ENCODE data around the gene CASP10.

CASP10 gene

GRCh38 chr2:201228912-201229290 is 46.0 kb downstream of the CASP10 start:
- no peak for TF ChIP-seq CTCF (IDR thresholded peaks at IDR 0.05)
- H3K9me3 ChIP-seq = no peaks in the 10 kb centered on the region
- peaks cover 28 to 29% of the 10 kb centered on the region in 2 experiments for H3K4me1 ChIP-seq (ENCODE audit: control insufficient read depth in 1 of 2, insufficient read depth in 1 of 2, low read depth in 1 of 2, low read length in 1 of 2)
- H3K36me3 ChIP-seq = no peaks in the 10 kb centered on the region
- H3K27ac ChIP-seq = no peak overlapping the region
- H3K27me3 ChIP-seq = no peaks in the 10 kb centered on the region
- H3K4me3 ChIP-seq (ENCODE audit: low read depth in 1 of 2, low read length in 1 of 2) = no peak overlapping the region

- Histone ChIP-seq H3K4me1 (ENCODE audit: control insufficient read depth in 1 of 2, insufficient read depth in 1 of 2, low read depth in 1 of 2, low read length in 1 of 2) (peaks cover 48 to 53% of the 10 kb centered on the region in 2 experiments), H3K4me3 (ENCODE audit: low read depth in 1 of 2, low read length in 1 of 2) (peak overlapping the region; percentile 21 to 63), H3K27me3 (no peaks in the 10 kb centered on the region), H3K27ac (peak overlapping the region; percentile 85), H3K9me3 (no peaks in the 10 kb centered on the region), H3K36me3 (no peaks in the 10 kb centered on the region)
- TF ChIP-seq CTCF (IDR thresholded peaks at IDR 0.05) = peak; percentile 91
Measured at GRCh38 chr2:201231781-201232466, 49.0 kb downstream of the CASP10 start.

- peak overlapping the region; percentile 85 for H3K27ac ChIP-seq
- no peaks in the 10 kb centered on the region for H3K27me3 ChIP-seq
- TF ChIP-seq CTCF (IDR thresholded peaks at IDR 0.05) = no peak
- peaks cover 50 to 57% of the 10 kb centered on the region in 2 experiments for H3K4me1 ChIP-seq (ENCODE audit: control insufficient read depth in 1 of 2, insufficient read depth in 1 of 2, low read depth in 1 of 2, low read length in 1 of 2)
- no peaks in the 10 kb centered on the region for H3K9me3 ChIP-seq
- no peaks in the 10 kb centered on the region for H3K36me3 ChIP-seq
- H3K4me3 ChIP-seq (ENCODE audit: low read depth in 1 of 2, low read length in 1 of 2) = peak overlapping the region; percentile 62 to 63
Measured at GRCh38 chr2:201232467-201232815, 49.5 kb downstream of the CASP10 start.

- peak; percentile 63 for TF ChIP-seq CTCF (IDR thresholded peaks at IDR 0.05)
- Histone ChIP-seq H3K4me3 (ENCODE audit: low read depth in 1 of 2, low read length in 1 of 2) (peak overlapping the region; percentile 62 to 63), H3K36me3 (no peaks in the 10 kb centered on the region), H3K27me3 (no peaks in the 10 kb centered on the region), H3K27ac (peak overlapping the region; percentile 85), H3K4me1 (ENCODE audit: control insufficient read depth in 1 of 2, insufficient read depth in 1 of 2, low read depth in 1 of 2, low read length in 1 of 2) (peaks cover 58 to 65% of the 10 kb centered on the region in 2 experiments), H3K9me3 (no peaks in the 10 kb centered on the region)
Measured at GRCh38 chr2:201233192-201233811, 50.4 kb downstream of the CASP10 start.

GRCh38 chr2:201233812-201234662 is 51.1 kb downstream of the CASP10 start:
- TF ChIP-seq CTCF (IDR thresholded peaks at IDR 0.05) = no peak
- Histone ChIP-seq H3K27me3 (no peaks in the 10 kb centered on the region), H3K27ac (peak overlapping the region; percentile 85), H3K9me3 (no peaks in the 10 kb centered on the region), H3K4me3 (ENCODE audit: low read depth in 1 of 2, low read length in 1 of 2) (peak overlapping the region; percentile 62 to 63), H3K36me3 (no peaks in the 10 kb centered on the region), H3K4me1 (ENCODE audit: control insufficient read depth in 1 of 2, insufficient read depth in 1 of 2, low read depth in 1 of 2, low read length in 1 of 2) (peaks cover 58 to 66% of the 10 kb centered on the region in 2 experiments)
